OCI-M1 (cell line): ENCODE data around the gene SLC25A20.

Experiments used
- DNase-seq: peaks from one replicate; lab custom pipeline; 2025; lab: John Stamatoyannopoulos, UW

Gene SLC25A20

GRCh38 chr3:48897460-48898376 is 964 bp downstream of the SLC25A20 start:
- peak; percentile 49 for DNase-seq

- DNase-seq: peak; percentile 18
Observed at GRCh38 chr3:48896936-48897335, 1.7 kb downstream of the SLC25A20 start.

GRCh38 chr3:48894516-48894915 is 4.2 kb downstream of the SLC25A20 start:
- DNase-seq: peak; percentile 2

GRCh38 chr3:48891606-48892005 is 7.1 kb downstream of the SLC25A20 start:
- no peak for DNase-seq

GRCh38 chr3:48885753-48886152 is 12.9 kb downstream of the SLC25A20 start:
- no peak for DNase-seq

- DNase-seq: no peak
Observed at GRCh38 chr3:48881652-48882114, 17.0 kb downstream of the SLC25A20 start.

- no peak for DNase-seq
Observed at GRCh38 chr3:48881006-48881405, 17.7 kb downstream of the SLC25A20 start.

GRCh38 chr3:48879994-48880377 is 18.7 kb downstream of the SLC25A20 start:
- DNase-seq: no peak

- no peak for DNase-seq
Observed at GRCh38 chr3:48879307-48879993, 19.2 kb downstream of the SLC25A20 start.

- DNase-seq: no peak
Observed at GRCh38 chr3:48877671-48878070, 21.0 kb downstream of the SLC25A20 start.

- DNase-seq: no peak
Observed at GRCh38 chr3:48863122-48863521, 35.6 kb downstream of the SLC25A20 start.

- no peak for DNase-seq
Observed at GRCh38 chr3:48859206-48859605, 39.5 kb downstream of the SLC25A20 start.

- peak; percentile 14 for DNase-seq
Observed at GRCh38 chr3:48858709-48859108, 40.0 kb downstream of the SLC25A20 start.

GRCh38 chr3:48857641-48858040 is 41.0 kb downstream of the SLC25A20 start:
- no peak for DNase-seq

- DNase-seq: no peak
Observed at GRCh38 chr3:48856469-48856868, 42.2 kb downstream of the SLC25A20 start.

GRCh38 chr3:48855681-48856447 is 42.8 kb downstream of the SLC25A20 start:
- peak; percentile 14 for DNase-seq

- DNase-seq: no peak
Observed at GRCh38 chr3:48852151-48852550, 46.5 kb downstream of the SLC25A20 start.

- no peak for DNase-seq
Observed at GRCh38 chr3:48851407-48851806, 47.3 kb downstream of the SLC25A20 start.

- no peak for DNase-seq
Observed at GRCh38 chr3:48848816-48849515, 49.7 kb downstream of the SLC25A20 start.

- peak; percentile 94 for DNase-seq
Observed at GRCh38 chr3:48847504-48848423, 50.9 kb downstream of the SLC25A20 start, which contains the start of gene PRKAR2A. Gene PRKAR2A, minus strand, starts transcription at chr3:48847874. Its CDS starts 278 bp downstream, at chr3:48847596.
